Stimulated activated CD4-positive, alpha-beta T cell treated with anti-CD3 and anti-CD28 coated beads, Interleukin-1b, Interleukin-23, amount 100 ng/mL, for 24 hours (primary cell): ENCODE results near the gene CFI.

ENCODE experiments used
- DNase-seq, 4 experiments: peaks; one replicate each; pipeline ENCODE4 v3.0.0-alpha.2; 2020; ENCODE audit warnings: low read depth in 4 of 4, low spot score in 1 of 4

The CFI gene

DNA sequence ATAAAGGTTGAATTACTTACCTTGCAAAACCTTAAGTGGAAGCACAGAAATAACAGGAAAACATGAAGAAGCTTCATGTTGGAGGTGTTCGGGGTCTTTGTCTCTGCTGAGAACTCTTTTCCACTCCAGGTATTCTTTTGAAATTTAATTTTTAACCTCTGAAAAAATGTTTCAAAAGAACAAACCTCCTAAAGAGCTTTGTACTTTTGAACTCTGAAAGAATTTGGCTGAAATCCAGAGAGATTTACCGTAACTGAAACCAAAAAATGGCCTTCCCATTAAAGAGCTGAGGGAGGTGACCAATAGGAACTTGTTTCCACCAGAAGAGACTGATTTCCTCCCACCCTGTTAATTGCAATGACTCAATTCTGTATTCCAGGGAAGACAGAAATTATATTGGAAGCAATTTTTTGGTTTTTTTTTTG is at the start of gene CFI:
TSS of gene CFI (minus strand) at position 105 of the 425 bp plus-strand sequence. CDS start at position 77, 28 bp downstream.
- DNase-seq, result no peak

DNA sequence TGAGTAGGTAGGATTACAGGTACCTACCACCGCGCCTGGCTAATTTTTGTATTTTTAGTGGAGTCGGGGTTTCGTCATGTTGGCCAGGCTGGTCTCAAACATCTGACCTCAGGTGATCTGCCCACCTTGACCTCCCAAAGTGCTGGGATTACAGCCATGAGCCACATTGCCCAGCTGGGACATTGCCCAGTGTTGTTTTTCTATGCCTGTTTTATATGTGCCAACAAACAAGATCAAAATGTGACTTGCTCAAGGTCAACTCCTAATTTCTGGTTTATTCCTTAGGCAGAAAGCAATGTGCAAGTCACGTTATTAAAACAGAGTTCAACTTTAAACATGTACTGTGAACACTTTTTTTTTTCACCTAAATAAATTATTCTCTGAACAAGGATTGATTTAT is 48.8 kb upstream of the CFI start:
- no peak for DNase-seq

DNA sequence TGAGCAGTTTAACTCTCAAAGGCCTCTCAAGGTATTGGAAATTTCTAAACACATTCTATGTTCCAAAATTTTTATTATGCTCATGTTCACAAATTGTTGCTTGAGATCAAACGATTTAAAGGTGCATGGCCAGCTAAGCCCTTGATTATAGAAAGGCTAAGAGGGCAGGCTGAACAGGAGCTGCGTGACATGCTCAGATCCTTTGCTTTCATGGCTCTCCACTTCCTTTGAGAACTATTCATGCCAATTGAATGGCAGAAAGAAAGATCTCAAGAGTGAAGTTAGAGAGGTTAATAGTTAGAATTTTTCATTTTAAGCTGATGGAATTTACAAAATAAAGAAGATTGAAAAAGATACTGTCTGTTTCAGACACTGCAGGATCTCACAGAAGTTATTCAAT is 46.7 kb upstream of the CFI start:
- no peak for DNase-seq

DNA sequence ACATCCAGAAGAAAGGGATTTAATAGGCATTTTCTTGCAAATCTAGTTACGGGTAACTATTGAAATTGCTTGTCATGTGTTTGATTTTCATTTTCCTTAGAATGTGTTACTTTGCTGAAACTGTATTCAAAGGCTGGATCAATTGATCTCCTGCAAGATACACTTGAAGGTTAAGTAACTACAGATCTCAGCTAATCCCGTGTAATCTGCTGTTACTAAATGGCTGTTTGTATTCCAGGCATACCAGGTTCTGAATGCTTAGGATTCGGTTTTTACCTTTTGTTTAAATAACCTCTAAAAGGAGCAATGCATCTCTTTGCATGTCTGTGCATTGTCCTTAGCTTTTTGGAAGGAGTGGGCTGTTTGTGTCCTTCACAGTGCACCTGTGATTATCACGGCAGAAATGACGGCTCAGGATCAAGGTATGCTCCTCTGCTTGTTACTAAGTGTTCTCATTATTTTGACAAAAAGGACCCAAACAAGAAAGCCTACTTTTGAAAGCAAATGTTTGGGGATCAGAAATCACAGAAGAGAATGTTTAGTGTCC is 46.2 kb upstream of the CFI start, which contains the start of gene LRIT3:
TSS of gene LRIT3 (plus strand) at position 212 of the 547 bp plus-strand sequence. CDS start at position 307, 95 bp downstream.
- DNase-seq, result no peak

DNA sequence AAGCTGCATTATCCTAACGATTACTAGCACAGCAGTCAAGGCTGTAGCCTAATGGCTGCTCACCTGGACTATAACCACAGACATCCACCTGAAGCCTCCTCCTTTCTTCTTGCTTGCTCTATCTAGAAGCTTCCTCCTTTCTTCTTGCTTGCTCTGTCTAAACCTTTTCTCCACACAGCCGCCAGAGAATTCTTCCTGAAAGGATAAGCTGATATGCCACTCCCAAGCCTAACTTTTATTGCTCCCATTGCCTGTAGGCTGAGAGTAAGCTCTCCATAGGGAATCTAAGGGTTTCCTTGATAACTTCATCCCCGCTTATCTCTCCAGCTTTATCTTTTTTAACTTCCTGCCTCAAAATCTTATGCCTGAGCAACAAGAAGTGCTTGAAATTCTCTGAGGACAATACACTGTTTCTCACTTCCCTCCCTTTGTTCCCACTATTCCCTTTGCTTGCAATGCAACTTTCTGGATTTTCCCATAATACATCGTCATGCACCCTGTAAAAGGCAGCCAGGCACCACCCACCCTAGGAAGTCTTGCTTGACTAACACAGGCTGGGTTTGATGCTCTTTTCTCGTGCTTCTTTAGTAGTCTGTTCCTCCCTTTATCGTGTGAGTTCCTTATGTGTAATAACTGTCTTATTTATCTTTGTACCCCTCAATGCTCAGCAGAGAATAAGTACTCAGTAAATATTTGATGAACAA is 44.7 kb upstream of the CFI start:
- DNase-seq, result no peak

DNA sequence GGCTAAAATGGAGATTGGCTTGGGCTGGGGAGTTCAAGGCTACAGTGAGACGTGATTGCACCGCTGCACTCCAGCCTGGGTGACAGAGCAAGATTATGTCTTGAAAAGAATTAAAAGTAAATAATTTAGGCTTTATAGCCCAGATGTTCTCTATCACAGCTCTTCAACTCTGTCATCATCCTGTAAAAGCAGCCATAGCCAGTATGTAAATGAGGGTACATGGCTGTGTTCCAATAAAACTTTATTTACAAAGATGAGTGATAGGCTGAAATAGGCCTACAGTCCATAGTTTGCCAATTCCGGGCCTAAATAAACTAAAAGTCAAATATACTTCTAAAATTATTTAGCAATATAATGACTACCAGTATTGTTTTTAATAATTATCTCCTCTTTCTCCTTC is 35.2 kb upstream of the CFI start:
- DNase-seq, result no peak

DNA sequence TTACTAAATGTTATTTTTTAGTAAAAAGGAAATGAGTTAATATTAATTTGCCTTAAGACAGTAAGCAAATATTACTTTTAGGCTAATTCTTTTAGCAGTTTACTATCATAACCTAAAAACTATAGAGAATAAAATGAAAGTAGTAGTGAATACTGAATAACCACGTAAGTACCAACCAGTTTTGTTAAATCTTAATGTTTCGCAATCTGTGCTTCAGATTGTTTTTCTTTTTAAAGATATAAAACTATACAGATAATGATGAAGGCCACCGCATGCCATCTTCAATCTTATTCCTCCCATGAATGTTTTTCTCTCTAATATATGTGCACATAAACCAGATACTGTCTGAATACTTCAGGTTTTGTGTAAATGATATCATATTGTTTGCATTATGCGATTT is 32.0 kb upstream of the CFI start:
- no peak for DNase-seq

DNA sequence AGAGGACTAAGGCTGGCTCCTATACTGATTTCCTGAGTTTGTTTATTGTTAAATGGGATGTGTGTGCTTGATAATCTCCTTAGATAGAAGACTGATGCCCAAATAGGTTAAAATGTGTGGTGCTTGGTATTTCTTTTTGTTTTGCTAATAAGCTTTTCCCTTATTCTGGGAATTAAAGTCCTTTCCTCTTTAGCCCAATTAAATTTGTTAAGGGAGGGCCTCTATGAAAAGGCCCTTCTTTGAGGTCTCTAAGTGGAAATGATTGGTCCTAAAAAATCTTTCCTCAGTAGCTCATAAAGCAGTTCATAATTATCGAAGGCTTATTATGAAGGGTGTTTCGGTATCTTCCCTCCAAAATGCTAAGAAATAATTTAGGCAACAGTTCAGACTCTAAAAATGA is 25.9 kb upstream of the CFI start, which contains the start of gene RRH:
TSS of gene RRH (plus strand) at position 301 of the 400 bp plus-strand sequence. CDS start at position 357, 56 bp downstream.
- DNase-seq, result no peak

DNA sequence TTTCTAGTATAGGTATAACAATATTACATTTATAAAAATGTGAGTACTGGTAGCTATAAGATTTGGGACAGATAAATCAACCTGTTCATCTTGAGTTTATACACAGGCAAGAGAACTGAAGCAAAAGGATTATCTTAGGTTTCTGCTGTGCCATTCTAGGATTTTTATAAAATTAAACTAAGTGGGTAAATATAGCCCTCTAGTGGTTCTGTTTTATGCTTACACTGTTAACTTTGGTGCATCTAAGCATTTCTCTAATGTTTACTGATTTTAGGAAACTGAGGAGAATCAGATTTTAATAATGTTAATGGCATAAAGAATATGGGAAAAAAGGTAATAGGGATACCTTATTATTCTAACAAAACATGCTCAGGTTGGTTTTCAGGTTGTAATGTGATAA is 24.9 kb upstream of the CFI start:
- no peak for DNase-seq

DNA sequence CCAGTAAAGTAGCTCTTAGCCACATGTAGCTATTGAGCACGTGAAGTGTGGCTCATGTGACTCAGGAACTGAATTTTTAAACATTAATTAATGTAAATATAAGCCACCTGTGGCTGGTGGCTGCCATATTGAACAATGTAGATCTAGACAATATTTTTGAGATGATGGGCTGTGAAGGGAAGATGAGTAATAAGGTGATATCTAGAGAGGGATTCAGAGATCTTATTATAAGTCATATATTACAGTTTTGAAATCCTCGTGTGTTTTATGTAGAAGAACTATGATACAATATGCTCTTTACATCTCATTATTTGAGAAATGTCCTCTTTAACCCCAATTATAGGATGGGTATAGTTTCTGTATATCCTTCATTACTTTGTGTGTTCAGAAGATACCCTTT is 19.4 kb upstream of the CFI start:
- no peak for DNase-seq

DNA sequence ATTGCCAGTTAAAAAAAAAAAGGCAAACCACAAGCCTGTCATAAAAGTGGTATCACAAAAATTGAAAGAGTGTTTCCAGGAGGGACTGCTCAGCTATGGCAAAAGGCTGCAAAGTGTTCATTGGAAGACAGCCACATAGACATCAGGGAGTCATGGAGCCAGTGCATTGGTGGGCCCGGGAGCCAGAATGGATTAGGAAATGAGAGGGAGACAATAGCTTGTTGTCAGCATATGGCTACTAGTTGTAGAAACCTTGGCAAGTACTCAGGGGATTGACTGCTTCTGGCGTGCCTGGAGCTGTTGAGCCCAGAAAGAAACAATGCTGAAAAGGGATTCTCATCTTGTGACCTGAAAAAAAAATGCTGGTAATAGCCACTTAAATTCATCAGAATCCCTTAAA is 18.8 kb upstream of the CFI start:
- no peak for DNase-seq

DNA sequence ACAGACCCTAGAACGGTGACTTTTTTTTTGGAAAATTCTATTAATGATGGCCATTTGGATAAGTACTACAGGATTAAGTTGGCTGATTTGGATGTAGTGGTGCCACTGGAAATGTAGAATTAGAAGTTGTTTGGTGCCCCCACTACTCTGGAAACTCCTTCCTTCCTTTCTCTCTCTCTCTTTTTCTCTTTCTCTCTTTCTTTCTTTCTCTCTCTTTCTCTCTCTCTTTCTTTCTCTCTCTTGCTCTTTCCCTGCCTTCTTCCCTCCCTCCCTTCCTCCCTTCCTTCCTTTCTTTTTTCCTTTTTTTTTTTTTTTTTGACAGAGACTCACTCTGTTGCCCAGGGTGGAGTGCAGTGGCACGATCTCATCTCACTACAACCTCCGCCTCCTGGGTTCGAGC is 16.5 kb upstream of the CFI start:
- DNase-seq, result no peak

DNA sequence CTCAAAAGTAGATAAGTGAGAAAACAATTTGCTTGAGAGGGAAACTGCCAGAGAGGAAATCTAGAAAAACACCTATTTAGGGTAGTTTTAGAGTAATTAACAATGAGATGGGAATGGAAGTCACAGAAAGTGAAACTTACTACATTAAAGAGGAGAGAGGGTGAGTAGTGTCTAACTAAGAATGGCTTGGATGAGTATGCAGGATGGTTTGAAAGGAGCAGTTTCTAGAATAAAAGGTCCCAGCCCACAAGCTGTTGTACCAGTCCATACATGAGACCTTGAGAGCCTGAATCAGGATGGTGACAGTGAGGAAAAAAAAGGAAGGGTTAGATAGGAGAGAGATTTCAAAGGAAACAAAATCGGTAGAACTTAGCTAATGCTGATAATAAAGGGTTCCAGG is 15.1 kb upstream of the CFI start:
- DNase-seq, result no peak

DNA sequence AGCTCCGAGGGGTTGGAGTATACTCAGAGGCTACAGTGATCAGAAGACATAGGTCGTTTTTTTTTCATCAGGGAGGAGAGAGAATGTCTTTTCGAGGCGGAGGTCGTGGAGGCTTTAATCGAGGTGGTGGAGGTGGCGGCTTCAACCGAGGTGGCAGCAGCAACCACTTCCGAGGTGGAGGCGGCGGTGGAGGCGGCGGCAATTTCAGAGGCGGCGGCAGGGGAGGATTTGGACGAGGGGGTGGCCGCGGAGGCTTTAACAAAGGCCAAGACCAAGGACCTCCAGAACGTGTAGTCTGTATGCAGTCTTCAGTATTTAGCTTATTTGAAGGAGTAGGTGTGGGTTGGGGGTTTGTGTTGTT is 14.3 kb upstream of the CFI start:
- DNase-seq, result peak in 3 of 4 experiments; percentile 1 to 21 (median 20)

DNA sequence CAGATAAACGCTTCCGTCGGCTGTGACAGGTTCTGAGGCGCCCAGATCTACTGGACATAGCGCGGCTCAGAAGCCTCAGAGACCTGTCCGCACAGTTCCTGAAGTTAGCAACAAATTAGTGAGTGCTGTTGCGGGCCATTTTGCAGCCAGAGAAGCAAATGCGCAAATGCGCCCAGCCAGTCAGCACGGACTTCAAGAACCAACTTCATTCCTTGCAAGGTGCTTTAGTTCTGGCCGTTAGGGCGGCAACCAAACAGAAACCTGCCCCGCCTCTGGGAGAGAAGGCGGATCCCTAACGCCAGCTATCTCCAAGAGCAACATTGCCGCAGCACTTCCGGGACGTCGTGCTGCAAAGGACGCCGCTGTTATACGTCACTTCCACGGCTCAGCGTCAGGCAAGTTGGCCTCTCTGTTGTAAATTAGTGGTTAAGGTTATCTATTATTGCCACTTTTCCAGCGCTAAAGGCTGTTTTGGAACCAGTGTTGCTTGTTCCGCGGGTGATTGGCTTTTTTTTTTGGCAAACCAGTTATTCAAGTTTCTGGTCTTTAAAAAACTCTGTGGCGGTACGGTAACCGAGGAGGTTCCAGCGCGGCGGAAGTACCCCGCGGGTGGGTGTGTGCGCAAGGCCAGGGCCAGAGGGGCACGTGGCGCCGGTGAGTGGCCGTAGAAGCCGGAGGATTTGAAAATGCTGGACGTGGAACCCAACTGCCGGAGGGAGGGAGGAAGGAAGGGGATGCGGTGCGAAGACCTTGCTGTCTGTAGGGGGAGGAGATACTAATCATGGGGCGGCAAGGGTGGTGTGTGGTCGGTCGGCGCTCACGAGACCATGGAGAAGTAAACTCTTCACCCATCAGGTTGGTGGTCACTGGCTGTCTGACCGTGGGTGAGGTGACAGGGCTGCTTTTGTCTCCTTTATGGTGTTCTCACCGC is 13.6 kb upstream of the CFI start, which contains the start of gene GAR1:
TSS of gene GAR1 (plus strand) at position 612 of the 931 bp plus-strand sequence. CDS start 403 bp downstream, outside the sequence.
- peak; percentile 64 to 85 (median 76) for DNase-seq

DNA sequence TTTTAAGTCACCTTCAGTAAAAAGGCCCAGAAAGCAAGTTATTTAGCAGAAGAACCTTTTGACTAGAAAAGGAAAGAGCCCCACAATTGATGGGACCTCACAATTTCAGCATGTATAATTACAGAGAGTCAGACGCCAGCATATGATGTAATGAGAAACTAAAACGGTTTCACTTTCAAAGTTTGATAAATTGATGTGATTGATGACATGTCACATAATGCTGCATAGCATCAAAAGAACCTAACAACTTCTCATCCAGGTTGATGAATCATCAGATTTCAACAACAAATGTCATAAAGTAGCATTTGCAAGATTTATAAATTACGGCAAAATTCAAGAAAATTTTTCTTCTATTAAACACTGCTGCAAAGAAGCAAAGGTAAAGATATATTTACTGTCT is 9.9 kb upstream of the CFI start:
- no peak for DNase-seq

DNA sequence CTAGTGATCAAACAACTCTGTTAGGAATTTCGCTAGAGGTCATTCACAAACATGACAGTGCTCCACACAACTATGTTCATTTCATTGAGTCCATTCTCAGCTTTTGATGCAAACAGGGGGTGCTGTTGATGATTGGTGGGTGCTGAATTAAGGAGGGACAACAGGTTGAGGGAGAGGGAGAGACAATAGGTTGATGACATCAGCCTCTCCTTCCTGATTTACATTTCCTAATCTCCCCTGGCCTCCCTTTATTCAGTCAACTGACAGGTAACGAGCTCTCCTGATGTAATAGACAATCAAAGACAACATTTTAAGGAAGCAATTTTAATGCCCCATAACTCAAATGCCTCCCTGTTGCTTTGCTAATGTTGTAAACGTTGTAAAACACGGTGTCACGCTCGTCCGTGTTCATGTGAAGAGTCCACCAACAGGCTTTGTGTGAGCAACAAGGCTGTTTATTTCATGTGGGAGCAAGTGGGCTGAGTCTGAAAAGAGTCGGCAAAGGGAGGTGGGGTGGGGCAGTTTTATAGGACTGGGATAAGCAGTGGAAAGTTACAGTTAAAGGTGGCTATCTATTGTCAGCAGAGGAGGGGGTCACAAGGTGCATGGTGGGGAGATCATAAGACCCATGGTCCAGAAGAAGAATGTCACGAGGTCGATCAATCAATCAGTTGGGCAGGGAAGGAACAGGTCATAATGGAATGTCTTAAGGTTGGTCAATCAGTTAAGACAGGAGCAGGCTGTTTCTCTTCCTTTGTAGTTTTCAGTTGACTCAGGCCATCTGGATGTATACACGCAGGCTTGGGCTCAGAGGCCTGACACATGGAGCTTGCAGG is 9.0 kb upstream of the CFI start:
- DNase-seq, result no peak

DNA sequence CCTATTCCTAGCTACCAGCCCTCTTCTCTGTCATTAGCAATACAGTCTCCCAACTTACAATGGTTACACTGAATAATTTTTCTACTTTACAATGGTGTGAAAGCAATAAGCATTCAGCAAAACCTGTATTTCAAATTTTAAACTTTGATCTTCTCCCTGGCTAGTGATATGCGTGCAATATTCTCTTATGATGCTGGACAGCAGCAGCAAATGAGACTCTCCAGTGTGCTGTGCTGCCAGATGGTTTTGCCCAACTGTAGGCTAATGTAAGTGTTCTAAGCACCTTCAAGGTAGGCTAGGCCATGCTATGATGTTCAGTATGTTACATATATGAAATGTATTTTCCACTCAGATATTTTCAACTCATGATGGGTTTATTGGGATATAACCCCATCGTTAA is 7.9 kb upstream of the CFI start:
- DNase-seq, result no peak

DNA sequence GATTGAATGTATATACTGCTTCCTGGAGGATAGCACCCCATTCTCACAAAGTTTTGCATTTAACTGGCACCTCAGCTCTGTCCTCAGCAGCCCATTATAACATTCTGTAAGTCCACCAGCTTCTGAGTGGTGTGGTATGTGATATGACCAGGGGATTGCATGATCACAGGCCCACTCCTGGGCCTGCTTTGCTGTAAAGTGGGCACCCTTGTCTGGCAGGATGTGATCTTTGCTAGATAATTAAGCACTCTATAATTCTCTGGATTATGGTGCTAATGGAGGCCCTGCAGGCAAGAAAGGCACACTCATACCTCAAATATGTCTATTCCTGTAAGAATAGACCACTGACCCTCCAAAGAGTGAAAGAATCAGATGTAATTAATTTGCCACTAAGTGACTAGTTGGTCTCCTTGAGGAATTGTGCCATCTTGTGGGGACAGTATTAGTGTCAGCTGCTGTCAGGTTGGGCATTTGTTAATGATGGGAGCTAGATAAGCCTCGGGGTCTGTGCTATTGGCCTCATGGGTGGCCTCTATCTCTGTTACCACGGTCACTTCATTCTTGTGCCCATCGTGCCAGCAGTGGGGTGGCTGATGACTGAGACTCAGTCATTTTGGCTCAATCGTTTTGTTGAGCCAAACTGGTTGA is 2.2 kb upstream of the CFI start:
- DNase-seq, result no peak

DNA sequence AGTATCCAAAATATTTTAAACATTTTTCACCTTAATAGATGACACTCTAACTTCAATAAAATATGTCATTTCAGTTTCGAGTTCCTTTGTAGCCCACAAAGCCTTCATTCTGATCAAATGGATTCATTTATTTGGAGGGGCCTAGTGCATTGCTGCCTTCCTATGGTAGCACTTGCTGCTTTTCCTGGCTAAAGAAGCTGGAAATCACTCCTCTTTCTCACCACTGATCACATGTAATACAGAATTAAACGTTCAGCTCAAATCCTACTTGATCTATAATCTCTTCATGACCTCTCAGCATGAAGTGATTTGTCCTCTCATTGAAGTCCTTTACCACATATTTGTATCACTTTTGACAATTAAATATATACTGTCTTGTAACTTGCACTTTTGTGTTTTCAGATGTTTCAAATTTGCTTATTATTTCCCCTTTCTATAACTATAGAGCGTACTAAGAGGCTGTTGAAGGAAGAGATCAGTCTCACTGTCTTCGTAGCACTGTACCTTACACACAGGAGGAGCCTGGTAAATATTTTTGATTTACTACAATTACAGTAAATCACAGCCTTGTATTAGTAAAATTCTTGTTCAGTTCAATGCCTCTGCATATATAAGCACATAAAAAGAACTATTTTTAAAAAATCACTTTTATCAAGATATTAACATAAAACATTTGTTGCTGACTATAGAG is 555 bp downstream of the CFI start:
- no peak for DNase-seq
